ENCODE data around the gene PTGES3L.

The PTGES3L gene

GRCh38 chr17:43020789-43021740, 41.2 kb upstream of the PTGES3L start:
- no peak for TF ChIP-seq FOXP2 (optimal IDR thresholded peaks at IDR 0.05; ENCODE audit: borderline replicate concordance, extremely low read depth, extremely low read length, insufficient read depth)
- TF ChIP-seq POLR2AphosphoS5 (IDR thresholded peaks at IDR 0.05; ENCODE audit: low read depth, low read length), result peak; percentile 21; the same call in 1 of the 2 replicates
- no peak for TF ChIP-seq REST (IDR thresholded peaks at IDR 0.05; ENCODE audit: insufficient read depth in 1 of 2, low read depth in 2 of 2, low read length in 2 of 2)
- no peak for TF ChIP-seq TAF1 (IDR thresholded peaks at IDR 0.05; ENCODE audit: borderline replicate concordance, insufficient read depth, low read length)
- 0 out of 2 replicates have a peak, but pooled peaks have one; percentile 40 for TF ChIP-seq SIN3A (IDR thresholded peaks at IDR 0.05; ENCODE audit: borderline replicate concordance, insufficient read depth, low read length)

- TF ChIP-seq REST (IDR thresholded peaks at IDR 0.05; ENCODE audit: insufficient read depth in 1 of 2, low read depth in 2 of 2, low read length in 2 of 2) (no peak), POLR2AphosphoS5 (IDR thresholded peaks at IDR 0.05; ENCODE audit: low read depth, low read length) (no peak), SIN3A (IDR thresholded peaks at IDR 0.05; ENCODE audit: borderline replicate concordance, insufficient read depth, low read length) (no peak), TAF1 (IDR thresholded peaks at IDR 0.05; ENCODE audit: borderline replicate concordance, insufficient read depth, low read length) (no peak), FOXP2 (optimal IDR thresholded peaks at IDR 0.05; ENCODE audit: borderline replicate concordance, extremely low read depth, extremely low read length, insufficient read depth) (no peak)
Measured at GRCh38 chr17:43020030-43020621, 40.2 kb upstream of the PTGES3L start.

- TF ChIP-seq FOXP2 (optimal IDR thresholded peaks at IDR 0.05; ENCODE audit: borderline replicate concordance, extremely low read depth, extremely low read length, insufficient read depth) (no peak), TAF1 (IDR thresholded peaks at IDR 0.05; ENCODE audit: borderline replicate concordance, insufficient read depth, low read length) (no peak), REST (IDR thresholded peaks at IDR 0.05; ENCODE audit: insufficient read depth in 1 of 2, low read depth in 2 of 2, low read length in 2 of 2) (no peak), POLR2AphosphoS5 (IDR thresholded peaks at IDR 0.05; ENCODE audit: low read depth, low read length) (no peak), SIN3A (IDR thresholded peaks at IDR 0.05; ENCODE audit: borderline replicate concordance, insufficient read depth, low read length) (no peak)
Measured at GRCh38 chr17:43019418-43019817, 39.5 kb upstream of the PTGES3L start.

GRCh38 chr17:43018932-43019331, 39.1 kb upstream of the PTGES3L start:
- TF ChIP-seq POLR2AphosphoS5 (IDR thresholded peaks at IDR 0.05; ENCODE audit: low read depth, low read length) (no peak), SIN3A (IDR thresholded peaks at IDR 0.05; ENCODE audit: borderline replicate concordance, insufficient read depth, low read length) (no peak), TAF1 (IDR thresholded peaks at IDR 0.05; ENCODE audit: borderline replicate concordance, insufficient read depth, low read length) (no peak), REST (IDR thresholded peaks at IDR 0.05; ENCODE audit: insufficient read depth in 1 of 2, low read depth in 2 of 2, low read length in 2 of 2) (no peak), FOXP2 (optimal IDR thresholded peaks at IDR 0.05; ENCODE audit: borderline replicate concordance, extremely low read depth, extremely low read length, insufficient read depth) (no peak)
